ENCODE data around the gene PSAP.
"Not testable (repeated sequence)": the region's sequence is repeated elsewhere in the genome, so short reads cannot be mapped to it uniquely, and the experiment has no call there.

PSAP gene

DNA sequence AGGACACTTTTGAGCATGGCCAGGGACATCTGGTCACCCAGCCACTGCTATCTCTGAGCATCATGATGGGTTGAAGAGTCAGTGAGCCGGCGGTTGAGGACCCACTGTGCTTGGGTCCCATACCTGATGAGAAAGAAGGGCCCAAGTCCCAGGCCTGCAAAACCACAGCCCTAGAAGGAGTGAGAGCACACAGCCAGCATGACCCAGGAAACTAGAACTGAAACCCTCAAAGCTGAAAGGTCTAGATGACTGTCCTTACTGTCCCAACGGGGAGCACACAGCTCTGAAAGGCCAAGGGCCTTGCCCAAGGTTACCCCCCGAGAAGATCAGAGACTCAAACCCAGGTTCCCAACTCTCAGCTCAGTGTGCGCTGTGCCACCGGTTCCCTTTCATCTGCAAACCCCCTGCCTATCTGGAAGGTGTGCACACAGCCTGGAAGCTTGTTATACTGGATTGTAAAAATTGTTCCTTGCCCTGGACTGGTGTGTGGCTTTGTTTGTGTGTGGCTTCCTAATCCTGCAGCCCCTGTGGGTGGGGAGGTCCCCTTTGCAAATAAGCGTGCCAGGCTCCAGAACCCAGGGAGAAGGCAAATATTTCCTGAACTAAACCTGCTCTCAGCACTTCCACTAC lies 22.6 kb upstream of the PSAP start:
- DNase-seq = no peak

DNA sequence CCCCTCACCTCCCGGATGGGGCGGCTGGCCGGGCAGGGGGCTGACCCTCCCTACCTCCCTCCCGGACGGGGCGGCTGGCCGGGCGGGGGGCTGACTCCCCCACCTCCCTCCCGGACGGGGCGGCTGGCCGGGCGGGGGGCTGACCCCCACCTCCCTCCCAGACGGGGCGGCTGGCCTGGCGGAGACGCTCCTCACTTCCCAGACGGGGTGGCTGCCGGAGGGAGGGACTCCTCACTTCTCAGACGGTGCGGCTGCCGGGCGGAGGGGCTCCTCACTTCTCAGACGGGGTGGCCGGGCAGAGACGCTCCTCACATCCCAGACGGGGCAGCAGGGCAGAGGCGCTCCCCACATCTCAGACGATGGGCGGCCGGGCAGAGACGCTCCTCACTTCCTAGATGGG lies 18.6 kb upstream of the PSAP start:
- DNase-seq = not testable (repeated sequence)

DNA sequence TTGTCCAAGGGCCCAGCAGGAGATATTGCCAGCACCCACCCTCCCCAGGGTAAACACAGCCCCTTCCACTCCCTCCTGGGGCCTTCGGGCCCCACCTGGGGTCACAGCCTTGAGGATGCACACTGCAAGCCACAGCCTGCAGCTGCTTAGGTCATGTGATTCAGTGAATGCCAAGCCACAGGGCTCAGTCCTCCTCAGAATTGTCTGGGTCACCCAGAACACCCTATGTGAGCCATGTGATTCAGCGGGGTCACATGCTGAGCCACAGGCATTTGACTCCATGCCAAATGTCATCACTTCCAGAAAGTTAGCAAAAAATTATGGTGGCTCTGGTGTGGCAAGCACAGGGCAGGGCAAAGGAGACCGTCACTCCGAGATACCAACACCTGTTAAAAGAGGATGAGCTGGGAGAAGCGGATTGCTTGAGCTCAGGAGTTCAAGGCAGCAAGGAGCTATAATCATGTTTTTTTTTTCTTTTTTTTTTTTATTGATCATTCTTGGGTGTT lies 17.2 kb upstream of the PSAP start:
- DNase-seq = peak; percentile 10 to 76

DNA sequence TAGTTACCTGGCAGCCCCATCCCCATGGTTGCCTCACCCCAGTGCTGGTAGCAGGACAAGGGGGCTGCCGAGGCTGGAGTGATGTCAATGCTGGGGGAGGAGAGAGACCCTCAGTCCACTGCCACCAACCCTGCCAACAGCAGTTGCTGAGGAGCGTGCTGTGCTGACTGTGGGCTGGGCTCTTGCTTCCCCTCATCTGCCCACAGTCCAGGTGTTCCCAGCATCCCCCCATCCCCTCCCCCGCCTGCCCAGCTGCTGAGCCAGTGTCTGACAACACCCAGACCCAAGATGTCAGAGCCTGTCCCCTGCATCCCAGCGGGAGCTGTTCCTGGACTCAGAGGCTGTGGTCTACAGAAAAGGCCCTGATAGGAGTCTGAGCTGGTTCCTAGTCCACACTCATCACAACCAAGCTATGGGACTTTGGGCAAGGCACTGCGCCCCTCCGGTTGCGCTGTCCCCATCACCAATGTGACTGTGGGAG lies 14.6 kb upstream of the PSAP start:
- DNase-seq = no peak

DNA sequence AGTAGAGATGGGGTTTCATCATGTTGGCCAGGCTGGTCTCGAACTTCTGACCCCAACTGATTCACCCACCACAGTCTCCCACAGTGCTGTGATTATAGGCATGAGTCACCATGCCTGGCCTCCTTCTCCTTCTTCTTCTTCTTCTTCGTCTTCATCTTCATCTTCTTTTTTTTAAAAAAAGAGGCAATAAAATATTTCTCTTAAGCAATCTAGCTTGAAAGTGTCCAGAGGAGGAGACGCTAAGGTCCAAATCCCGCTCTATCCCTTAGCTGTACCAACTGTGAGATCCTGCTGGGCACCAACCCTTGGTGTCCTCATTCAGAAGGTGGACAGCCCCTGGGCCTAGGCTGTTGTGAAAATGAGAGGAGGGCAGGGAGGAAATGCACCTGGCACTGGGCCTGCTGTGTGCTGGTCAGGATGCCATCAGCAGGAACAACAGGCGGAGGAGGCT lies 13.9 kb upstream of the PSAP start:
- peak in 1 of 2 donors; percentile 27 for DNase-seq

DNA sequence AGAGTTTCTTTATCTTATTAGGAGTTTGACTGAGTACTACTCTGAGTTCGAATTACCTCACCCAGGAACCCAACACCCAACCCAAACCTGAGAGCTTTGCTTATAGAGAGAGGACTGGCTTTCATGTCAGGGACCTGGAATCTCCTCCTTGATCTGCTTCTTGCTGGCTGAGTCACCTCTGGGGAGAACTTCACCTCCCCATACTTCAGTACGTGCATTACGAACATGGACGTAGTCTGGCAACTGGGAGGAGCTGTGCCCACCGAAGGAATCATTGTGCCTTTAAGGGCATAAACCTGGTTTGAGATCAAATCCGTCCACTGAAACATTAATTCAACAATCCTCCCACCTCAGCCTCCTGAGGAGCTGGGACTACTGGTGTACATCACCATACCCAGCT lies 12.2 kb upstream of the PSAP start:
- DNase-seq = no peak

DNA sequence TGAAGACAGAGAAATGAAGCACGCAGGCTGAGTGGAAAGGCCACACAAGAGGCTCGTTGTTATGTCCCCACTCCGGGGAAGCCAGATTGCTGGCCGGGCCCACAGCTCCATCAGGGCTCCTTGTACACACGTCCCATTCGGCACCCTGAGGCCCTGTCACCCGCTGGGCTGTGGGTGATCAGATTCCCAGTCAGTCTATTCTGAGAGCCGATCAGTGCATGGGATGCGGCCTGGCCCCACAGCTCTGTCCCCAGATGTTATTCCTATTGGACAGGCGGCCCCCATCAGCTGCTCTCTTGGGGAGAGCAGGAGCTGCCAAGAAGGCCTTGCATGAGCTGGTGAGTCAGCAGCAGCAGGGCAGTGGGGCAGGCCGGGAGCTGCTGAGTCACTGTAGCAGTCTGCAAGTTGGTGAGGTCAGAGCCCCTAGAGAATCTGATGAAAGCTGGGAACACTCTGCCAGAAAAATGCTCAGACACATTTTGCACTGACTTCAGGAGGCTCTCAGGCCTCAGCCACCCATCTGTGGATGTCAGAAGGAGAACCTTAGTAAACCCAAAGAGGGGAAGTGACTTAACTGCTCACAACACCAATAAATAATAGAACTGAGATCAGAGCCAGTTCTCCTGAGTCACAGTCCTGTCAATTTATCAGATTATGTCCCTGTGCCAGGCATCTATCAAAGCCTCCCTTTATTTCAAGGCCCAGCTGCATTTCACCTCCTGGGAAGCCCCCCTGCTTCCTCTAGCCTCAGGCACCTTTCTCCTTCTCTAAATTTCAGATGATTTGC lies 9.4 kb upstream of the PSAP start:
- DNase-seq = peak; percentile 13 to 79

DNA sequence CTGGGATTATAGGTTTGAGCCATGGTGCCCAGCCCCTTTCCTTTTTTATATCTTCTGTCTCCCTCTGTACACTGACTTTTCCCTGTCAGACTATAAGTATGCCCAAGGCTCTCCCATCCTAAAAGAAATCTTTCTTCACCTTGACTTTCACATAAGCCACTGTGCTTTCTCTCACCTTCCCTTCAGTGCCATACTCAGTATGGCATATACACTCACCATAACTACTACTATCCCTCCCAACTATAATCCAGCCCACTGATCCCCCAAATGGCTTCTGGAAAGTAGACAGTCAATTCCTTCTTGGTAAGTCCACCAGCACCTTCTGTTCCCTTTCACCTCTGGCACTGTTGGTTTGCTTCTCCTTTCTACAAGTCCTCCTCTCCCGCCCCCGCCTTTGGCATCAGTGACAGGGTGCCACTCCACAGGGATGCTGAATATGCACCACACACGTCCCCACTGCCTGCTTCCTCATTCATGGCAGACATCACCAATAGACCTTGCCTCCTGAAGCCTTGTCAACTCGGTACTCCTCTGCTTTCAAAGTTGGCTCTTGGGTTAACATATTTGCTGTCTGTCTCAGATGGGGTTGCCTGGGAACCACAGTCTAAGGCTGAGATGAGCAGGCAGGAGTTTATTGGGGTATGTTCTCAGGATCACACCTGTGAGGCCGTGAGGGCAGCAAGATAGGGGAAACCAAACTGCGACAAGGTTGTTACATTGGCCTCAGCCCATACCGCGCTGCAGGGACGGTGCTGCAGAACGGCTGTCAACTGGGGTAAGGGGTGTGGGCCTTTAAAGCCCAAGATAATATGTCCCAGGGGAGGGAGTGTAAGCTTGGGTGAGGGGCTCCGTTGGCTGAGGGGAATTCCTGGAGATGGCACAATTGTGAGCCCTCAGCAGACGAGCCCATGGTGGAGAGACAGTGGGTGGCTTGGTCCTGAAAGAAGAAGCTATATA lies 7.2 kb upstream of the PSAP start:
- peak in 1 of 2 donors; percentile 38 for DNase-seq

DNA sequence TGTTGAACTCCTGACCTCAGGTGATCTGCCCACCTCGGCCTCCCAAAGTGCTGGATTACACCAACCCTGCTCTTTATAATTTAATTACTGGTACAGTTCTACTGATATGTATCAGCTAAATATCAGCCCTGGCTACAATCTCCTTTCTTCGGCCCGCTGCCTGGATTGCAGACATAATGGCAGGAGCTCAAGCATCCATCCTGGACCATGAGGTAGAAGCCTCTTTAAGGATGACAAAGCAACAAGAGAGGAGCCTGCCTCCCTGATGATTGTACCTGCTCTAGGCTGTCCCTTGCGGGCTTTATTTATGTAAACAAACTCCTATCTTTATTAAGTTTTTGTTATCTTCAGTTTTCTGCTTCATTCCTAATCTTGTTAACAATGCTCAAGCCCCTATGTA lies 5.6 kb upstream of the PSAP start:
- DNase-seq = no peak

DNA sequence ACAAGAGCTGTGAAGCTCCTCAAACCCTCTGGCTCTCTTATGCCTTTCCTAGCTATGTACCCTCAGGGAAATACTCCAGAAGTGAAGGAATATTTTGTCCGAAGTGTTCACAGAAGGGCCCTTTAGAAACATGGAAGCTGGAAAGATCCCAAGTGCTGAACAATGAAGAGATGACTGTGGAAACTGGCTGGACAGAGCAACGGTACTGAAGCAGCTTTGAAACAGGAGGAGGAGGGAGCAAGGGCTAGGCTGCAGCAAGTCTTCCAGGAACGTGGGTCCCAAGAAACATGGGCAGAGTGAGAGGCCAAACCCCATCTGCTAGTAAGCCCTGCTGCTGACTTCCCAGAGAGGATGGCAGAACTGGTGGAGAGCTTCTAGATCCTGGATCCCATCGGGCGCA lies 3.0 kb upstream of the PSAP start:
- no peak for DNase-seq

DNA sequence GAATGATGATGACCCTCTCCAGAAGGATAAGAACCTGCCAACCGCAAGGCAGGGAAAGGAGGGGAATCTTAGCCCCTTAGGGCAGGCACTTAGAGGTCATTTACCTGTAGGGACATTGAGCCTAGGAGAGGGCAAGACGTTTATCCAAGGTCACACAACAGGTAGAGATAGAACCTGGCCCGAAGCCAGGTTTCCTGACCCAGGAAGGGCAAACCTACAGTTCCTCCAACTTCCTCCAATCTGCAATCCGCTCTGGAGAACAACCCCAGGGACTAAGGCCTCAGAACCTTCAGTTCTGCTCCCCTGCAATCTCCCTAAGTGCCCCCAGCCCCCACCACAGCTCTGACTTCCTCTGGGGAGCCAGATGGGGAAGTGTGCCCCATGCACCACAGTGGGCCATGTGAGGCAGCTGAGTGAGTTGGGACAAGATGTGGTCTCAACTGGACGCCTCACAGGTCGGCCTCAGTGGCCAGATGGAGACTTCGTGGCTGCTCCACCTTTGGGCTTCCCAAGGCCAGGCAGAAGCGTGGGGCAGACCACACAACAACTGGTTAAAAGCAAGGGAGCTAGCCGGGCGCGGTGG lies 1.4 kb upstream of the PSAP start:
- peak in 1 of 2 donors; percentile 49 for DNase-seq

DNA sequence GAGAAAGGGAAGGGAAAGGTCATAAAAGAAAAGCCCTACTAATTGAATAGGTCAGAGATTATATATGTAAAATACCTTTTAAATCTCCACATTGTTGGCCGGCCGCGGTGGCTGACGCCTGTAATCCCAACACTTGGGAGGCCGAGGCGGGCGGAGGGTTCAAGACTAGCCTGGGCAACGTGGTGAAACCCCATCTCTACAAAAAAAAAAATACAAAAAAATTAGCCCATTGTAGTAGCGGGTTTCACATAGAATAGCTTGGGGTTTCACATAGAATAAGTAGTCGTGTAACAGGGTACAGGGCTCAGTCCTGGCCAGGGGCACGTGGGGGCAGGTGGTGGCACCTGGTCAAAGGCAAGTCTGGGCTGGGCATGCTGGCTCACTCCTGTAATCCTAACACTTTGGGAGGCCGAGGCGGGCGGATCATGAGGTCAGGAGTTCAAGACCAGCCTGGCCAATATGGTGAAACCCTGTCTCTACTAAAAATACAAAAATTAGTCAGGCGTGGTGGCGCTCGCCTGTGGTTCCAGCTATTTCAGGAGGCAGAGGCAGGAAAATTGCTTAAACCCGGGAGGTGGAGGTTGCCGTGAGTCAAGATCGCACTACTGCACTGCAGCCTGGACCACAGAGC lies 529 bp upstream of the PSAP start:
- DNase-seq = peak in 1 of 2 donors; percentile 26

DNA sequence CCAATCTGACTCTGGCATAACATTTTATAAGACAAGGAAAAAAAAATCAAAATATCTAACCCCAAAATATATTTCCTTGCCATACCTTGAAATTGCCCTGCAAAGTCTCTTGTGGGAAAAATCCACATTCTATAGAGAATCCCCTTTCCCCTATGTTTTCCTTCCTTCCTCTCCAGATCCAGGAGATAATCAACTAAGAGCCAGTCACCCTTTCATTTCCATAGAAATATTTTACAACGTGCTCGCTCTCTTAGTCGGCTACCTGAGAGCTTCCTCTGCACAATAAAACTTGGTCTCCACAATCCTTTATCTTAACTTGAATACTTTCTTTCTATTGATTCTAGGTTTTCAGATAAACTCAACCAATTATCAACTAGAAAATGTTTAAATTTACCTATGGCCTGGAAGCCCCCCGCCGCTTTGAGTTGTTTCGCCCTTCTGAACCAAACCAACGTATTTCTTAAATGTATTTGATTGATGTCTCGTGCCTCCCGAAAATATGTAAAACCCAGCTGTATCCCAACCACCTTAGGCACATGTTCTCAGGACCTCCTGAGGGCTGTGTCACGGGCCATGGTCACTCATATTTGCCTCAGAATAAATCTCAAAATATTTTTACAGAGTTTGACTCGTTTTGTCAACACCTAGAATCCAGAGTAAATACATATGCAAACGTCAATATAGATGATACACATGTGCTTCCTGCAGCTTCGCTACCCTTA lies 869 bp downstream of the PSAP start:
- no peak for DNase-seq

DNA sequence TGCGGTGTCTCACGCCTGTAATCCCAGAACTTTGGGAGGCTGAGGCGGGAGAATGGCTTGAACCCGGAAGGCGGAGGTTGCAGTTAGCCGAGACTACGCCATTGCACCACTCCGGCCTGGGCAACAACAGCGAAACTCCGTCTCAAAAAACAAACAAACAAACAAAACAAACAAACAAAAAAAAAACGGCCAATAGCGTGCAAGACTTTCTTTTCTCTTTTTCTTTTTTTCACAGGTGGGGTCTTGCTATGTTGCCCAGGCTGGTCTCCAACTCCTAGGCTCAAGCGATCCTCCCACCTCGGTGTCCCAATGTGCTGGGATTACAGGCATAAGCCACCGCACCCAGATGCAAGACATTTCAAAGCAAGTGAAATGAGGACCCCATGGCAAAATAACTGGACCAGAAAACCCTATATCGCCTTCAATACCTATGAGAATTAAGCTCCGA lies 1.6 kb downstream of the PSAP start:
- DNase-seq = no peak

DNA sequence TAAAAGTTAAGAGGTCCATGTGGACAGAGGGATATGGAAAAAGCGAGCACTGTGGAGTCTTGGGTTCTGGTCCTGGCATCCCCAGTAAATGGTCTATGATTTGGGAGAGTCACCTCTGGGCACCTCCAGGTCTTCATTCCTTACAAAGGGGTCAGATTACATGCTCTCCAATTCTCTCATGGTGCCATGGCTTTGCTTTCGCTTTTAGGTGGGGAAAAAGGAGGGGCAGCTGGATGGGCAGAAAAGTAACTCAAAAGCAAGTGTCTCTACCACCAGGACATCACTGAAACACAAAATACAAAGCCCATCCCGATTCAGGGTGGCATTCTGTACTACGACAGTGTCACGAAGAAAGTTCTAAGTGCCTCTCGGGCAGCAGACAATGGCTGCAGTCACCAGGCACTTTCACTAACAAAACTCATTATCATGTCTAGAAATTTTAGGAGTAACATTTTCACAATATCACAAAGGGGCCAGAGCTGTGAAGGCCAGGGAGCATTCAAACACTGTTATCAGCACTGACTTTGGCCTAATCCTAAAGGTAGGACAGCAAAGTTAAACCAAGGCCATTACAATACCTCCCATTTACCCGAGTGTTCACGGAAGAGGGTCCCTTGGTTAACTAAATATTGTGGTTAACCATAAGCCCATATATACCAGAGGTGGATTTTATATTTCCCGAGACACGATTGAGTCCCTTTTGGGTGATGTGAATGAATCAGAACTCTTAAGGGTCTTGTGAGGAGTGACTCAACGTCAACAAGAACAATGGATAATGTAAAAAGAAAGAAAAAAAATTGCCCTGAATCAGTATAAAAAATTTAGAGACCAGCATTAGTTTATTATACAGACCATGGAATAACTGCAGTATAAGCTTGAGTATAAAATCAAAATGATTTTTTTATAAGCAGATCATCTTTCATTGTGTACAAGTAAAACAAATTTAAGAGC lies 2.5 kb downstream of the PSAP start:
- no peak for DNase-seq

DNA sequence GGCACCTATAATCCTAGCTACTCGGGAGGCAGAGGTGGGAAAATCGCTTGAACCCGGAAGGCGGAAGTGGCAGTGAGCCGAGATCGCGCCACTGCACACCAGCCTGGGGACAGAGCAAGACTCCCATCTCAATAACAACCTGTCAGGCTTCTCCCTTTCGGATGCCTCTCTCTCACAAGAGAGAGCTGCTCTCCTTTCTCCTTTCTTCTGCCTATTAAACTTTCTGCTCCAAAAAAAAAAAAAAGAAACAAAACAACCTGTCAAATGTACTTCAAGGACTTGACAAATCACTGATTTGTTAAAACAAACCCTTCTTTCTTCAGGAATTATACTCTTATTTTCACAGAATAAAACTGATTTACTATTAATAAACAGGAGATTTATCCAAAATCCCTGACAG lies 3.6 kb downstream of the PSAP start:
- no peak for DNase-seq

DNA sequence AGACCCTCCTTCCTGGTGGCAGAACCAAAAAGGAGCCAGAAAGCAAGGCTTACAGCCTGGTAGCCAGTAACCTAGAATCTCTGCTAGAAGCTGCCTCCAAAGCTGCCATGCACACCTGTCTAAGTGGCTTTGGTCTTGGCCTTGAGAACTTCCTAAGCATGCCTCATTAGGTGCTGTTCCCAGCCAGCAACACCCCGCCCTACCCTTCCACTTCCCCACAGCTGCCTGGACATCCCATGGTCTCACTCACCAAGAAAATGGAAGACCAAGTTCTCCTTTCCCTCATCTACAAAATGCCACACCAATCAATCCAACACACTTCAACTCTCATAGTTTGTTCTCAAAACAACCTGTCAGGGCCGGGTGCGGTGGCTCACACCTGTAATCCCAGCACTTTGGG lies 4.2 kb downstream of the PSAP start:
- DNase-seq = no peak

DNA sequence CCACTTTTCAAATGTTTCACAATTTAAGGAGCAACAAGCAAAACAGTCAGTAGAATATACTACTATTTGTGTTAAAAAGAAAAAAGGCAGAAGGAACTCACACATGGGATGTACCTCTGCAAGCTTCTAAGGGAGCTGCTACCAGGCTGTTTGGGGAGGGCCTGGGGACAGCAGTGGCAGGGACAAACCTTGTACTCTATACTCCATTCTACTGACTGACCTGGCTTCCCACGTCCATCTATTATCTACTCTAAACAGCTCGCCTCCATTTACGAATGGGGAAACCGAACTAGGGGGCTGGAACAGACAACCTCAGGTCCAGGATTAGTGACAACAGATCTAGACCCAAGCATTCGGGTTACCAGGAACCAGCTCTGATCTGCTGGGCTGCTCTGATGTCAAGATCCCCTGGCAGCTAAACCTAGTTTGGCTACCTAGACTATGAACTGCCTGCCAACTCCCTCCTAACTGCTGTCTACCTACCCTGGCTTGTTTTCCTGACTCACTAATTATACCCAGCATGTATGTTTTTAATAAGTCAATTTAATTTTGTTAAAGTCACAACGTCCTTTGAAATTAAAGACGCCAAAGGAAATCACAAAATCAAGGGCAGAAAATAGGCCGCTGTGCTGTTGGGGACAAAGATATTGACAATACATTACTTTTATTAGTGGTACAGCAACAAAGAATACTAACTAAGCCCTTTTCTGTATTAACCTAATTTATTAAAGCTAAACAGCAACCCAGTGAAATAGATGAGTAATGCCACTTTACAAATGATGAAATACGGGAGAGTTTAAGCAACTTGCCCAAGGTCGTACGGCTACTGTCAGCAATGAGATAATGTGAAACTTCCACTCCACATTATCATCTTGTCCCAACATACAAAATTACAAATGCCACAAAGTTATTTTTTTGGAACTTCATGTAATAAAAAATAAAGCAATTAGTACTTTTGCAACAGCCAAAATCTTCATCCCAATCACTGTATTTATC lies 5.3 kb downstream of the PSAP start:
- no peak for DNase-seq

DNA sequence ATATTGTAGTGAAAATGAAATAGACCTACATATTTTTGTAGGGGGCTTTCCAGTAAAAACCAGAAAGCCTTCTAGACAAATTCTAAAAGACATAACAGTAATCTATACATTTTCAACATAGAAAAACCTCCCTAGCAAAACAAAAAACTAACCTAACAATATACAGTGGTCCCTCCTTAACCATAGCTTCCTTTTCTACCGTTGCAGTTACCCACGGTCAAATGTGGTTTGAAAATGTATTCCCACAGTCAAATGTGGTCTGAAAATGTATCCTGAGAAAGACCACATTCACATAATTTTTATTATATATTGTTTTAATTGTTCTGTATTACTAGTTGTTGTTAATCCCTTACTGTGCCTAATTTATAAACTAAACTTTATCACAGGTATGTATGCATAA lies 6.4 kb downstream of the PSAP start:
- DNase-seq = no peak
